Immature natural killer cell (primary cell): Measurements from ENCODE around the gene JDP2. TPM values are rescaled to one million over a fixed set of nuclear protein-coding genes. Genes with fewer than 3 reads are reported as not detected.

ENCODE experiments used
- DNase-seq, 3 donors: peaks; one replicate each; pipeline ENCODE4 v3.0.0; 2022; ENCODE audit warnings: mixed read lengths in 1 of 3
- H3K27ac Mint-ChIP-seq, 6 donors: one replicate each; pipeline ENCODE4 v1.8.0; 2020; ENCODE audit warnings: mixed read lengths in 6 of 6, mild to moderate bottlenecking in 5 of 6, inconsistent platforms in 4 of 6, moderate library complexity in 3 of 6
- H3K27me3 Mint-ChIP-seq, 3 donors: one replicate each; pipeline ENCODE4 v1.8.0; 2020 to 2021; ENCODE audit warnings: low read depth in 3 of 3, mild to moderate bottlenecking in 3 of 3, mixed read lengths in 3 of 3, moderate library complexity in 3 of 3, inconsistent platforms in 1 of 3
- H3K36me3 Mint-ChIP-seq, 3 donors: one replicate each; pipeline ENCODE4 v1.8.0; 2020; ENCODE audit warnings: mixed read lengths in 3 of 3, inconsistent platforms in 2 of 3, mild to moderate bottlenecking in 2 of 3
- H3K4me1 Mint-ChIP-seq, 2 donors: one replicate each; pipeline ENCODE4 v1.8.0; 2020; ENCODE audit warnings: inconsistent platforms in 2 of 2, mild to moderate bottlenecking in 2 of 2, mixed read lengths in 2 of 2, moderate library complexity in 1 of 2
- H3K4me3 Mint-ChIP-seq, 5 donors: one replicate each; pipeline ENCODE4 v1.8.0; 2020; ENCODE audit warnings: mild to moderate bottlenecking in 5 of 5, mixed read lengths in 5 of 5, inconsistent platforms in 3 of 5, moderate library complexity in 3 of 5
- H3K9me3 Mint-ChIP-seq, 6 donors: one replicate each; pipeline ENCODE4 v1.8.0; 2020; ENCODE audit warnings: mild to moderate bottlenecking in 6 of 6, mixed read lengths in 6 of 6, inconsistent platforms in 4 of 6, moderate library complexity in 3 of 6
- polyA plus RNA-seq, 3 donors: library from polyadenylated mRNA; unstranded; fragments of 300-500 nt; fragmentation: Illumina TruSeq; gene quantifications; one replicate each; pipeline ENCODE4 v1.2.3, GENCODE V29; 2021

The JDP2 gene
- polyA plus RNA-seq, 3 donors from 2014 or later: 0.47 TPM; not detected in 2

- DNase-seq: no peak
- Mint-ChIP-seq H3K27me3 (peaks cover 0 to 22% (median 7%) of the 10 kb centered on the region in 3 donors), H3K36me3 (no peaks in the 10 kb centered on the region), H3K27ac (no peak overlapping the region), H3K4me1 (no peaks in the 10 kb centered on the region), H3K4me3 (no peak overlapping the region), H3K9me3 (no peaks in the 10 kb centered on the region)
These were observed 7.0 kb downstream of the JDP2 start for GRCh38 chr14:75434890-75435248.

DNA sequence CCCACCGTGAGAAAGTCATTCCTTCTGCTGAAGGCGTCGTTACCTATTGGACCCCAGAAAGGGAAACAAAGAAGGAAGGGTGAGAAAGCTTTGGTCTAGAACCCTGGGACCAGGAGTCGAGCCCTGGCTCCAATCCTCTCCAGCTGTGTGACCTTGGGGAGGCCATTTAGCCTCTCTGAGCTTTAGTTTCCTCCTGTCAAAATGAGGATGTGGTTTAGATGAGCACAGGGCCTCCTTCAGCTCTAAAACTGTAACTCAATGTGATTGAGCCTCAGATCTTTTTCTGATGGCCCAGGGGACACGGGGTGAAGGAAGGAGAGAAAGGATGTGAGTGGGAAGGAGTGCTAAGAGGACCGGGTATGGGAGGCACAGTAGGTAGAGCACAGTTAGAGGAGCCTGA is 7.7 kb downstream of the JDP2 start:
- H3K4me3 Mint-ChIP-seq: no peak overlapping the region
- H3K4me1 Mint-ChIP-seq: no peaks in the 10 kb centered on the region
- no peak overlapping the region for H3K27ac Mint-ChIP-seq

GRCh38 chr14:75437201-75438143 is 9.7 kb downstream of the JDP2 start:
- no peaks in the 10 kb centered on the region for H3K36me3 Mint-ChIP-seq
- H3K27ac Mint-ChIP-seq: no peak overlapping the region
- H3K4me1 Mint-ChIP-seq: no peaks in the 10 kb centered on the region
- H3K4me3 Mint-ChIP-seq: no peak overlapping the region
- H3K27me3 Mint-ChIP-seq: peaks cover 0 to 16% (median 6%) of the 10 kb centered on the region in 3 donors
- no peak for DNase-seq
- no peaks in the 10 kb centered on the region for H3K9me3 Mint-ChIP-seq

More for the DNA sequence above, 7.7 kb downstream of the JDP2 start:
- Mint-ChIP-seq H3K27me3 (peaks cover 0 to 22% (median 7%) of the 10 kb centered on the region in 3 donors), H3K9me3 (no peaks in the 10 kb centered on the region), H3K36me3 (no peaks in the 10 kb centered on the region)
- DNase-seq: no peak

GRCh38 chr14:75438486-75439080 is 10.8 kb downstream of the JDP2 start:
- Mint-ChIP-seq H3K9me3 (no peaks in the 10 kb centered on the region), H3K4me3 (no peak overlapping the region), H3K36me3 (no peaks in the 10 kb centered on the region), H3K4me1 (no peaks in the 10 kb centered on the region), H3K27ac (no peak overlapping the region), H3K27me3 (peaks cover 0 to 12% (median 4%) of the 10 kb centered on the region in 3 donors)
- DNase-seq: no peak

DNA sequence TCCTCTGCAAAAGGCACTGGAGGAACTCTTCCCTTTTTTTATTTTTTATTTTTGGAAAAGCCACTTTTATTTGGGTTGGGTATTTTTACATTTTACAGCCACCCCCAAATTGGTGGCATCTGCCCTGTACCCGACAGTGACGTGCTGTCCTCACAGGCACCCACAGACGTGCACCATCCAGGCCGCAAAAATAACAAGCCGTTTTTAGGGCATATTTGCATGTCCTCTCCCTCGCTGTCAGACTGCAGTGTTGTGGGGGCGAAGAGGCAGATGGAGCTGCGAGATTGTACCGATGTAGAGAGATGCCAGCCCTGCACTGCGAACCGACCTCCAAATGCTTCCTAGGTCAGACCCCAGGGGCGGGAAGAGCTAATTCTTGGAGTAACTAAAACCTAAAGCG is 12.2 kb downstream of the JDP2 start:
- Mint-ChIP-seq H3K4me1 (no peaks in the 10 kb centered on the region), H3K27me3 (peaks cover 0 to 10% (median 4%) of the 10 kb centered on the region in 3 donors), H3K4me3 (no peak overlapping the region), H3K36me3 (no peaks in the 10 kb centered on the region), H3K9me3 (no peaks in the 10 kb centered on the region), H3K27ac (no peak overlapping the region)
- no peak for DNase-seq

- H3K4me3 Mint-ChIP-seq: no peak overlapping the region
- H3K27me3 Mint-ChIP-seq: peaks cover 0 to 10% (median 4%) of the 10 kb centered on the region in 3 donors
- no peak overlapping the region for H3K27ac Mint-ChIP-seq
- no peak for DNase-seq
- no peaks in the 10 kb centered on the region for H3K4me1 Mint-ChIP-seq
- H3K9me3 Mint-ChIP-seq: no peaks in the 10 kb centered on the region
- no peaks in the 10 kb centered on the region for H3K36me3 Mint-ChIP-seq
These were observed 13.1 kb downstream of the JDP2 start for GRCh38 chr14:75440733-75441477.

- Mint-ChIP-seq H3K36me3 (no peaks in the 10 kb centered on the region), H3K4me1 (no peaks in the 10 kb centered on the region)
These were observed 13.9 kb downstream of the JDP2 start for GRCh38 chr14:75441728-75442127.

DNA sequence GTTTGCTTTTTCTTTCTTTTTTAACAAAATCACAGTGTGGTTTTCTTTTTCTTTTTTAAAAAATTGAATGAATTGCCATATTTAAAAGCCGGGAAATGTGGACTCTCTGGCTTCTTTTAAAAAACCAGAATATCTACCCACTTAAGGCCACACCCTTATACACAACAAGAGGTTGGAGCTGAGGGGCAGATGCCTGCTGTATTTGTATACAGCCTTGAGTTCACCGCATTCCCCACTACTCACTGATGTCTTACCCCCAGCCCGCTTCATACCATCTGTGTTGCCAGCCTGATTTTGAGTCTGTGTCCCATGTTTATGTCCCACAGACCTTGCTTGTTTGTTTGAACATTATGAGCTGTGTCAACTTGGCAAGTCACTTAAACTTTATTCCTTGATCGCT is 14.3 kb downstream of the JDP2 start:
- H3K27me3 Mint-ChIP-seq: peaks cover 0 to 10% (median 4%) of the 10 kb centered on the region in 3 donors
- H3K9me3 Mint-ChIP-seq: no peaks in the 10 kb centered on the region
- H3K27ac Mint-ChIP-seq: no peak overlapping the region
- no peak overlapping the region for H3K4me3 Mint-ChIP-seq
- no peaks in the 10 kb centered on the region for H3K36me3 Mint-ChIP-seq
- no peak for DNase-seq
- H3K4me1 Mint-ChIP-seq: no peaks in the 10 kb centered on the region

More at GRCh38 chr14:75441728-75442127, 13.9 kb downstream of the JDP2 start:
- no peaks in the 10 kb centered on the region for H3K9me3 Mint-ChIP-seq
- H3K27ac Mint-ChIP-seq: no peak overlapping the region
- peaks cover 0 to 10% (median 4%) of the 10 kb centered on the region in 3 donors for H3K27me3 Mint-ChIP-seq
- no peak for DNase-seq
- no peak overlapping the region for H3K4me3 Mint-ChIP-seq

- H3K36me3 Mint-ChIP-seq: no peaks in the 10 kb centered on the region
- peaks cover 0 to 10% (median 4%) of the 10 kb centered on the region in 3 donors for H3K27me3 Mint-ChIP-seq
- no peaks in the 10 kb centered on the region for H3K4me1 Mint-ChIP-seq
- no peak for DNase-seq
- no peaks in the 10 kb centered on the region for H3K9me3 Mint-ChIP-seq
- H3K4me3 Mint-ChIP-seq: no peak overlapping the region
- no peak overlapping the region for H3K27ac Mint-ChIP-seq
These were observed 14.8 kb downstream of the JDP2 start for GRCh38 chr14:75442642-75443041.

DNA sequence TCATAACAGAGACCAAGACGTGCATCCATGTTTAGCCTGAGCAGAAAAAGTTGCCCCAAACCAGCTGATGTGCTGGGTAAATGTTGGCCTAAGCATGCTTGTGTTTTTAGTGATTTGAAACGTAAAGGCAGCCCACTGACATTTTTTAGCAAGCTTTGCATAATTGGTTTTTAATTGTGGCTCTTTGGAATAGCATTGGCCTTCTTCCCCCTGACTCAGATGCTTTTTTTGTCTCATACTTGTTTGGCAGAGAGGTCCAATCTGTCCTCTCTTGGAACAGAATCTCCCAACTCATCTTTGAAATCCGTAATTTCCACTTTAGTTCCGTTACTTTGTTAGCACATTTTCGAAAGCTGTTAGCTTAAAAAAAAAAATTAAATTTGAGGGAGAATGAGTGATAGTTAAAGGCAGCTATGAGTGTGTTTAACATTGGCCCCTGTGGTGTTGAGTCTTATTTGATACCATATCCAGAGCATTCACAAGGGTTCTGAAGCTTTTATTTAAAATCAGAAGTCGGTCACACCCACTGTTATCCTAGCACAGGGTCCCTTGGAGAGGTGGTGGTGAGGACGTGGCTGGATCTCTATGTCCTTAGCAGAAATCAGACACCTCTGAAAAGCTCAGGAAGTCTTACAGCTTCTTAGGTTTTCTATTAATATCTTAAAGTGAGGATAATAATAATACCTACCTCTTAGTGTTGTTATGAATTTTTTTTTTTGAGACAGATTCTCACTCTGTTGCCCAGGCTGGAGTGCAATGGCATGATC is 15.6 kb downstream of the JDP2 start:
- no peaks in the 10 kb centered on the region for H3K9me3 Mint-ChIP-seq
- H3K4me3 Mint-ChIP-seq: no peak overlapping the region
- H3K27ac Mint-ChIP-seq: no peak overlapping the region
- H3K27me3 Mint-ChIP-seq: peaks cover 0 to 11% (median under 1%) of the 10 kb centered on the region in 3 donors
- H3K4me1 Mint-ChIP-seq: no peaks in the 10 kb centered on the region
- DNase-seq: no peak
- no peaks in the 10 kb centered on the region for H3K36me3 Mint-ChIP-seq

DNA sequence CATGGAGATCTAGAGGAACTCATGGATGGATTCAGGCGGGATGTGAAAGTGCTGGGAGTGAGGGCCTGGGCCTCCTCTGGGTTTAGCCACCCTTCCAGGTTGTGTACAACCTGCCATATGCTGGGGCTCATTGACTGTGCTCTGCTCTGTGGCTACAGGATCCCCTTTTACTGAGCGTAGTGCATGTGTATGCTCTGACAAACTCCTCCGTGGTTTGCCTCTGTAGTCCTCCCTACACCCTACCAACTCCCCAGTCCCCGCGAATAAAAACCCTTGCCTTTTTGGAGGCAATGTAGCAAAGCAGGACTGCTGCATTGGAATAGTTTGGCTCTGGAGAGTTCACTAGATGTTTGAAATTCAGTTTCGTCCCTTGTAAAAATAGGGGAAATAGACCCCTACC is 17.4 kb downstream of the JDP2 start:
- Mint-ChIP-seq H3K27ac (no peak overlapping the region), H3K4me1 (no peaks in the 10 kb centered on the region), H3K4me3 (no peak overlapping the region), H3K36me3 (no peaks in the 10 kb centered on the region), H3K9me3 (no peaks in the 10 kb centered on the region), H3K27me3 (peaks cover 0 to 10% (median 3%) of the 10 kb centered on the region in 3 donors)
- DNase-seq: no peak

GRCh38 chr14:75445963-75446362 is 18.1 kb downstream of the JDP2 start:
- DNase-seq: no peak
- Mint-ChIP-seq H3K4me3 (no peak overlapping the region), H3K9me3 (no peaks in the 10 kb centered on the region), H3K27ac (no peak overlapping the region), H3K36me3 (no peaks in the 10 kb centered on the region), H3K27me3 (peaks cover 0 to 10% (median 3%) of the 10 kb centered on the region in 3 donors), H3K4me1 (no peaks in the 10 kb centered on the region)

- peaks cover 0 to 10% (median 3%) of the 10 kb centered on the region in 3 donors for H3K27me3 Mint-ChIP-seq
- DNase-seq: no peak
- no peaks in the 10 kb centered on the region for H3K4me1 Mint-ChIP-seq
These were observed 18.6 kb downstream of the JDP2 start for GRCh38 chr14:75446447-75446846.

More at GRCh38 chr14:75446447-75446846, 18.6 kb downstream of the JDP2 start:
- H3K9me3 Mint-ChIP-seq: no peaks in the 10 kb centered on the region
- no peak overlapping the region for H3K27ac Mint-ChIP-seq
- no peaks in the 10 kb centered on the region for H3K36me3 Mint-ChIP-seq
- no peak overlapping the region for H3K4me3 Mint-ChIP-seq
